ENCODE data around the gene SEC22C.

Gene SEC22C

GRCh38 chr3:42533161-42533897 lies 48.4 kb downstream of the SEC22C start:
- DNase-seq: no peak

DNA sequence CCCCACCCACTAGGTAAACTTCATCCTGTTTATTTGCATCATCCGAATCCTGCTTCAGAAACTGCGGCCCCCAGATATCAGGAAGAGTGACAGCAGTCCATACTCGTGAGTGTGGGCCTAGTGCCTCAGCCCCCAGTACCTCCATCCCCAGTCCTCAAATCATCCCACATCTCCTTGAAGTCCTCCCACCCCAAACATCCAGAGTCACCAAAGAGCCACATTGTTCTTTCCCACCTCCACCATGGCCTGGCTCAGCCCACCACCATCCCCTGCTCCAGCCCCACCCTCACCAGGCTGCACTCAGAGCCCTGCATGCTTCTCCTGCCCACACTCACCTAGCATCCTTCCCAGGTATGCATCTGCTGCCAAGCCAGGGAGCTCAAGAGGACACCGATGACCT lies 49.5 kb downstream of the SEC22C start:
- DNase-seq: no peak

DNA sequence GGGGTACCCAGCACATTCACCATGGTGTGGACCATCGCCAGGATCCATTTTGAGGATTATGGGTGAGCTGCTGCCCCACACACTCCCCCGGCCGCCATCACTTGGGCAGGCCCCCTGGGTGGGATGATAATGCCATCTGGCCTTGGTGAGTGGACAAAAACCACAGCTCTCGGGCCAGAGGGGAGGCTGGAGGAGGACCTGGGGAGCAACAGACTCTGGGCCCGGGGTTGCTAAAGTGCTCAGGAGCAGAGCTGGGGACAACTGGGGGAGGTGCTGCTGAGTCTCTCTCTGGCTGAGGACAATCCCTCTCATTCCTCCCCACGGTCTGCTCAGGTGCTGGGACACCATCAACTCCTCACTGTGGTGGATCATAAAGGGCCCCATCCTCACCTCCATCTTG lies 50.3 kb downstream of the SEC22C start:
- DNase-seq: no peak

DNA sequence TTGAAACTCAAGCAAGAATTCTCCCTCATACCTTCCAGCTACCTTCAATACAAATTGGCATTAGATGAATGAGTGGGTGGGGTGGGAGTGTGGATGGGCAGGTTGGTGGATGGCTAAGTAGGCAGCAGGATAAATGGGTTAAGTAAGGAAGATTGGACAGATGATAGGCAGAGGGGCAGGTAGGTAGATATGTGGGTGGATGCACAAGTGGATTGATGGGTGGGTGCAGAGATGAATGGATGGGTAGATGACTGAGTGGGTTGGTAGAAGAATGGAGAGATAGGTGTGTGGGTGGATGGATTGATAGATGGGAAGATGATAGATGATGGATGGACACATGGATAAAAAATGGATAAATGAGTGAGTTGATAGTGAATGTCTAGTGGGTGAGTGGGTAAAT lies 51.7 kb downstream of the SEC22C start:
- no peak for DNase-seq

DNA sequence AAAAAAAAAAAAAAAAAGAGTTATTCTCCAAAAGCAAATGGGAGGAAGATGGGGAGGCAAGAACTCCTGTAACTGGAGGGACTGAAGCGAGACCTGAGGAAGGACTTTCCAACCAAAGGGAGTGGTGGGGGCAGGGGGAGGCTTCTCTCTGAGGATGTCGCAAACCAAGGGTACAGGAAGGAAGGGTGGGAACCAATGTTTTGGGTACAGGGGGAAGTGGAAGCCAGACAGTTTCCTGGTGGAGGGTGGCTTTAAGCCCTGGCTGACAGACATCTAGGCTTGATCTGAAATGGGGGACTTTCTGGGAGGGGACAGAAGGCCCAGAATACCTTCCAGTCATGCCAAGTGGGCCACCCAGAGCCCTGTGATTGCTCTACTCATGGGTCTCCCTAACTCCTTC lies 52.3 kb downstream of the SEC22C start:
- DNase-seq: no peak

- no peak for DNase-seq
These were observed 54.3 kb downstream of the SEC22C start for GRCh38 chr3:42527368-42527917.

DNA sequence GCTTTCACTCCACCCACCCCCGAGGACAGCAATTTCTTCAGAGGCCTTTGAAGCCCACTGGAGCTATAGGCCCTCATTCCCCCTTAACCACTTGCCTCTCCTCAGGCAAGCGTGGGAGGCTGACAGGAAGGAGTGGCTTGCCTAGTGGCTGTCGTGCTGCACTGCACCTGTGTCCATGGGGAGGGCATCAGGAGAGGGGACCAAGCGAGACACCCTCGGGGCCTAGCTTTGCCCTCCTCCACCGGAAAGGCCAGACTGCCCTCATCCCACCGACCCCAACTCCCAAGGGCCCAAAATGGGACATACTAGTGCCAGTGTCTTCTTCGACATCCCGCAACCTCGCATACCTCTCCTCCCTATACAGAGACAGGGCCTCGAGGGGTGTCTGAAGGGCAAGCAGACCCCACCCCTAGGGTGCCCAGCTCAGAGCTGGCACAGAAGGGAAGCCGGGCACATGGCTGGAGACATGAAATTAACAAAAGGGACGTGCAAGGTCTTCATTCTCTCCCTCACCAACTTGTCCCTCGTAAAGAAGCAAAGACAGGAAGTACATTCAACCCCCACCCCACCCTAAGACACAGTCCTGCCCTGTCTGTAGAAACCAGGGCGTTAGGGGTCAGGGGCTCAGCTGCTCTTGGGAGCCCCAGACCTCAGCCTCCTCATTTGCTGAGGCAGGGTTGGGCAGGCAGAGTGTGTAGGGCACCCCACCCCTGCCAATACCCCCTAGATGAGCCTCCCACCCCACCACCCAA lies 55.0 kb downstream of the SEC22C start:
- no peak for DNase-seq

DNA sequence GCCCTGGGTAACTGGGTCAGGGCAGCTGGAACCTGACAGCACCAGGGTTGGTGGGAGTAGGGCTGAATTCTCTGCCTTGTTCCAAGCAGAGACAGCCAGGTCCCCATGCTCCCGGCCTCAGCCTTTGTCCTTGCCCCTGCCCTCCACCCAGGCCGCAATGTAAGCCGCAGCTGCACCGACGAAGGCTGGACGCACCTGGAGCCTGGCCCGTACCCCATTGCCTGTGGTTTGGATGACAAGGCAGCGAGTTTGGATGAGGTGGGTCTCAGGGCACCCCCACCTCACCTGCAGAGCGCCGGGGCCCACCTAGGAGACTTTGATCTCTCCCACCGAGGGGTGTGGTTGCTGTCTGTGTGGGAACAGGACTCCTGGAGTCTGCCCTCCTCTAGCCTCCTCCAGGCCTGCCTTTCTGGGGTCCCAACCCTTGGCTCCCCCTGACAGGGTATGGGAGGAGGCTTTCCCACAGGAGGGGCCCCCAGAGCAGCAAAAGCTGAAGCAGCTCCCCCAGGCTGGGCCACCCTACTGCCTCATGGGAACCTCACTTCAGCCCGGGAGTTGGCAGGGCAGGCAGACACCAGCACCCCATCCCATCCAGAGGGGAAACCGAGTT lies 55.9 kb downstream of the SEC22C start:
- no peak for DNase-seq

DNA sequence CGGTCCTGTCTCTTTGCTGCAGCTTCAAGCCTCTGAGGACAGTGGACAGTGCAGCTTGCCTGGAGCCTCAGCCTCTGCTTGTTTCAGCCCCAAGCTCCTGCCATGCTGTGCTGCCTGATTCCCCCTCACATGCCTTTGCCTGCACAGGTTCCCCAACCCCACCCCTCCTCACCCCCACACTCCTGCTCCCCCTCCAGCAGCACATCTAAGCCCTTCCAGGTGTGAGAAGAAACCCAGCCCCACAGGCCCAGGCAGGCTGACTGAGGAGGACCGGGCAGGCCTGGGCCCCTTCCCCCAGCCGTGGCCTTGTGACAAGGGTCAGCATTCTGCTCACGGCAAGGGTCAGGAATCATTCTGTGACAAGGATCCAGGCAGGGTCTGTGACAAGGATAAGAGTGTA lies 56.6 kb downstream of the SEC22C start:
- no peak for DNase-seq

DNA sequence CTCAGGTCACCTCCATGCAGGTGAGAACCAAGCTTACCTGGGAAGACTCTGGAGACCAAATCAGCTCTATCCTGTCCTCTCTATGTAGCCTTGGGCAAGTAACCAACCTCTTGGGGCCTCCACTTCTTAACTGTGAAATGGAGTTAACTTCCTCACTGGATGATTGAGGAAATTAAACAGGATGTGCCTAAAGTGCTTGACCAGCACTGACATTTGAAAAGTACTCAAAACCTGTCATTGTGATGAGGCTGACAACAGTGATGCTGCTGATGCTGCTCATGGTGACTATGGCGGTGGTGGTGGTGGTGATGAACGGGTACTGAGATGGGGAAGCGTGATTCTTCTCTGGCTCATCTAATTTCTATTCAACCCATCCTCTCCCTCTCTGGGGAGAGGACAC lies 57.0 kb downstream of the SEC22C start:
- no peak for DNase-seq

- DNase-seq: no peak
These were observed 60.9 kb downstream of the SEC22C start for GRCh38 chr3:42520906-42521305.

- no peak for DNase-seq
These were observed 61.4 kb downstream of the SEC22C start for GRCh38 chr3:42520336-42520735.

GRCh38 chr3:42519568-42519962 lies 62.2 kb downstream of the SEC22C start:
- no peak for DNase-seq

- no peak for DNase-seq
These were observed 62.8 kb downstream of the SEC22C start for GRCh38 chr3:42518800-42519567.

DNA sequence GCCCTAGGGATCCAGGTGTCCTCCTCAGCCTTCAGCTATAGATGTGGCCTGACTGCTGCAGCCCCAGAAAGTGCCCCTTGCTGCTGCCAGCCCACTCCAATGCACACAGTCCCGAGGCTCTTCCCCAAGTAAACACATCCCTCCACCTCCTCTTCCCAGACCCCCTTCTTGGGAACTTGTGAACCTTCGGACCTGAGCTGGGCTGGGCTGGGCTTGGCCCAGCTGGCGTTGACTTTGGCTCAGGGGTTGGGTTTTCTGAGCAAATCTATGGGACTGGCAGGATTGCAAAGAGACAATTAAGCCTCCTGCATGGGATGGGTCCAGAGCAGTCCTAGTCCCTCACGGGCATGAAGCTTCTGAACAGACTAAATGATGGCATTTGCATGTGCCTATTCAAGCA lies 64.7 kb downstream of the SEC22C start:
- DNase-seq: no peak

- no peak for DNase-seq
These were observed 65.3 kb downstream of the SEC22C start for GRCh38 chr3:42516443-42516842.

DNA sequence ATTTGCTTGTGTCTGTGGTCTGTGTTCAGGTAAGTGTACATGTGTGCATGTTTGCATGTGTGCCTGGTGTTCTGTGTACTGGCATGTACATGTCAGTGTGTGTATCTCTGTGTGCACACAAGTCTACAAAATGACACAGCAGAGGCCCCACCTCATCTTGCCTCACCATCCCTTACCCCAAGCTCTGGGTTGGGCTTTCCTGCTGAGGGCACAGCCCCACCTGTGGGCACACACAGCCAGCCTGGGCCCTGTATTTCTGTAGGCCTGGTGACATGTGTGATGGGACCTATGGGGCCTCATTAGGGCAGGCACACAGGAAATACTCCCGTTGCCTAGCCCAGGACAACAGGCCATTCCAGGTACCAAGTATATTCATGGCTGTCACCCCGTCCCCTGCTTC lies 65.8 kb downstream of the SEC22C start:
- no peak for DNase-seq

- no peak for DNase-seq
These were observed 66.3 kb downstream of the SEC22C start for GRCh38 chr3:42515391-42515916.

GRCh38 chr3:42514876-42515275 lies 66.9 kb downstream of the SEC22C start:
- no peak for DNase-seq

- no peak for DNase-seq
These were observed 68.2 kb downstream of the SEC22C start for GRCh38 chr3:42513521-42513920.

- DNase-seq: no peak
These were observed 68.6 kb downstream of the SEC22C start for GRCh38 chr3:42513121-42513520.

- DNase-seq: no peak
These were observed 70.0 kb downstream of the SEC22C start for GRCh38 chr3:42511736-42512135.

DNA sequence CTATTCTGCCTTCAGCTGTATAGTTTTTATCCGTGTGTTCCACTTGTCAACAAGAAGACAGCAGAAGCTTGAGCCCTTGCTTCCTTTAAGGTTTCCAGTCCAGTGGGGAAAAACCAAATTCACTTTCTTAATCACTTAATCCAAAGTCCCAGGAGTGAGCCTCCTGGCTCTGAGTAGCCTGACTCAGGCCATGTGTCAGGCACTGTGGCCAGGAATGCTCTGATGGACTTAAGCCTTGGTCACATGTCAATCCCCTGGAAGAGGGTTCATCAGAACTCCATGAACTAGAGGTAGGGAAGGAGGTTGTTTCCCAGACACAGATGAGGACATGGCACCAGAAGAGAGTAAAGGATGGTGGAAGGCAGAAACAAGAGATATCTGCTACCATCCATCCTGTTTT lies 70.6 kb downstream of the SEC22C start:
- no peak for DNase-seq

All from DMS 273 treated with DMSO at 0.1 percent for 48 hours (cell line).